A673 (cell line): ENCODE measurements around the gene COG1. TPM values are rescaled to one million over a fixed set of nuclear protein-coding genes. Genes with fewer than 3 reads are reported as not detected.
"Not testable (repeated sequence)": the region's sequence is repeated elsewhere in the genome, so short reads cannot be mapped to it uniquely, and the experiment has no call there.

Experiments
- BruUV-seq: library from RNA; stranded (reverse); fragments of 400-500 nt; replicated peaks from 2 replicates; lab custom pipeline; 2021; lab: Mats Ljungman, UMichigan
- CTCF ChIA-PET: fragments of 300-600 bp; sonication (Branson Sonifier 250); formaldehyde crosslinking; loops from one replicate; lab custom pipeline; 2022; ENCODE audit warnings: antibody characterized with exemption; lab: Charles Lee
- POLR2A ChIA-PET: fragments of 300-600 bp; sonication (Branson Sonifier 250); formaldehyde crosslinking; loops from one replicate; lab custom pipeline; 2022; ENCODE audit warnings: antibody characterized with exemption; ENCODE audit not compliant: low non-redundant PET; lab: Charles Lee
- DNase-seq: peaks from one replicate; pipeline ENCODE4 v3.0.0-alpha.2; 2015; ENCODE audit warnings: low spot score
- H3K27ac ChIP-seq: fragments of 200-600 bp; sonication (generic); 2 replicates; pipeline ENCODE4 v1.5.1; 2016; ENCODE audit warnings: mixed run types, low read depth, mild to moderate bottlenecking, mixed read lengths, antibody characterized with exemption, low read length; ENCODE audit not compliant: poor library complexity, severe bottlenecking
- H3K27me3 ChIP-seq: fragments of 200-600 bp; sonication (generic); replicated peaks from 2 replicates; pipeline ENCODE4 v1.6.1; 2017; ENCODE audit warnings: mixed run types, low read depth, mild to moderate bottlenecking, mixed read lengths, antibody characterized with exemption, low read length; ENCODE audit not compliant: insufficient read depth, poor library complexity
- H3K36me3 ChIP-seq: fragments of 200-600 bp; sonication (generic); 2 replicates; pipeline ENCODE4 v1.6.1; 2016; ENCODE audit warnings: mixed run types, mild to moderate bottlenecking, mixed read lengths, antibody characterized with exemption, low read length; ENCODE audit not compliant: insufficient read depth, poor library complexity, severe bottlenecking
- H3K4me1 ChIP-seq: fragments of 200-600 bp; sonication (generic); 2 replicates; pipeline ENCODE4 v1.6.1; 2017; ENCODE audit warnings: mixed run types, mild to moderate bottlenecking, mixed read lengths, antibody characterized with exemption, low read length; ENCODE audit not compliant: insufficient read depth, poor library complexity, severe bottlenecking
- H3K4me3 ChIP-seq: fragments of 200-600 bp; sonication (generic); 2 replicates; pipeline ENCODE4 v1.5.1; 2016; ENCODE audit warnings: low read depth, mixed run types, mild to moderate bottlenecking, mixed read lengths, low read length; ENCODE audit not compliant: poor library complexity, severe bottlenecking
- H3K9me3 ChIP-seq: fragments of 200-600 bp; sonication (generic); 2 replicates; pipeline ENCODE4 v1.6.1; 2016; ENCODE audit warnings: mixed run types, low read depth, mild to moderate bottlenecking, mixed read lengths, antibody characterized with exemption, low read length; ENCODE audit not compliant: poor library complexity, severe bottlenecking
- EZH2 ChIP-seq: fragments of 200-600 bp; sonication (generic); IDR thresholded peaks from 2 replicates; pipeline ENCODE4 v1.6.1; 2017; ENCODE audit warnings: borderline replicate concordance, low read depth, mild to moderate bottlenecking, mixed read lengths, antibody characterized with exemption, low read length; ENCODE audit not compliant: poor library complexity, severe bottlenecking
- intact Hi-C: fragments of 100-400 bp; cut with micrococcal nuclease; formaldehyde crosslinking; loops from one replicate; pipeline ENCODE4 v1.10.0; 2022; ENCODE audit not compliant: unreplicated experiment
- total RNA-seq: library from RNA; stranded (reverse); gene quantifications from 2 replicates; pipeline ENCODE4 v1.2.3, GENCODE V29; 2021
- TF ChIP-seq, protein P1 (sequence below): fragments of 300-800, 200-600 bp; sonication (generic); conservative IDR thresholded peaks from 2 replicates; pipeline ENCODE4 v1.5.1; 2017; ENCODE audit warnings: low read depth, mild to moderate bottlenecking, antibody characterized with exemption, low read length, moderate library complexity, mixed read lengths

Gene COG1
- total RNA-seq, 1 experiment from 2014 or later: 32.2 TPM

DNA sequence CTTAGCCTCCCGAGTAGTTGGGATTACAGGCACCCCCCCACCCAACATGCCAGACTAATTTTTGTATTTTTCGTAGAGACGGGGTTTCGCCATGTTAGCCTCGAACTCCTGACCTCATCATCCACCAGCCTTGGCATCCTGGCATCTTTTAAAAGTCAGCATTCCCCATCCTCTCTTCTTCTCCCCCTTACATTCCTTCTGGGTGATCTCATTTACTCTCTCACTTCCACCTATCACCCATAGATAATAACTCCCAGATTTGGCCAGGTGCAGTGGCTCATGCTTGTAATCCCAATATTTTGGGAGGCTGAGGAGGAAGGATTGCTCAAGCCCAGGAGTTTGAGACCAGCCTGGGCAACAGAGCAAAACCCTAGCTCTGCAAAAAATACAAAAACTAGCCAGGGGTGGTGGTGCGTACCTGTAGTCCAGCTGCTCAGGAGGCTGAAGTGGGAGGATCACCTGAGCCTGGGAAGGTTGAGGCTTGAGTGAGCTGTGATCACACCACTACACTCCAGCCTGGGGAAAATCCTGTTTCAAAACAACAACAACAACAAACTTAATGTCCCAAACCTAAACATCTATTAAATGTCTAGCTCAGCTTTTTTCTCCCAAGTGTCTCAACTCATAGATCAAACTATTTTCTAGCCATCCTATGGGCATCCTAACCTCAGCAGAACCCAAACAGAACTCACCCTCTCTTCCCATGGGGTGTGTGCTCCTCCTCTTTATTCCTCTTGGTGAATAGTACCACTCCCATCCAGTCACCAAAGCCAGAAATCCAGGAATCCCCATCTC lies 44.1 kb upstream of the COG1 start:
- DNase-seq: no peak
- intact Hi-C loops: no loop called here

DNA sequence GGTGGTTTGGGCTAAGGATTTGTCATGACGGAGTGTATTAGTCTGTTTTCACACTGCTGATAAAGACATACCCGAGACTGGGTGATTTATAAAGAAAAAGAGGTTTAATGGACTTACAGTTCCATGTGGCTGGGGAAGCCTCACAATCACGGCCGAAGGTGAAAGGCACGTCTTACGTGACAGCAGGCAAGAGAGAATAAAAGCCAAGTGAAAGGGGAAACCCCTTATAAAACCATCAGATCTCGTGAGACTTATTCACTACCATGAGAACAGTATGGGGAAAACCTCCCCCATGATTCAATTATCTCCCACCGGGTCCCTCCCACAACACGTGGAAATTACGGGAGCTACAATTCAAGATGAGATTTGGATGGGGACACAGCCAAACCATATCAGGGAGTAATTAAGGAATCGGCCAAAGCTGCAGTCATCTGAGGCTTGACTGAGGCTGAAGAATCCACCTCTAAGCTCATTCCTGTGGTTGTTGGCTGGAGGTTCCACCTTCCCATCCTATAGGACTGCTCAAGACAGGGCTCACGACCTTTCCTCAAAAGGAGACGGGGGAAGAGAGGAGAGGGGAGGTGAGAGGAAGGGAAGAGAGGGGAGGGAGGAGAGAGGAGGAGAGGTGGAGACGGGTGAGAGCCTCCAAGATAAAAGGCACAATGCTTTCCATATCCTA lies 42.1 kb upstream of the COG1 start:
- H3K27ac ChIP-seq, intact Hi-C loops, DNase-seq, H3K4me1 ChIP-seq, POLR2A ChIA-PET, H3K9me3 ChIP-seq, BruUV-seq, H3K4me3 ChIP-seq, H3K27me3 ChIP-seq, H3K36me3 ChIP-seq, CTCF ChIA-PET: not testable (repeated sequence)

More for the DNA sequence above, 44.1 kb upstream of the COG1 start:
- H3K4me3 ChIP-seq: no peak overlapping the region
- no peaks in the 10 kb centered on the region for H3K36me3 ChIP-seq
- no peaks in the 10 kb centered on the region for H3K27me3 ChIP-seq
- H3K4me1 ChIP-seq: no peaks in the 10 kb centered on the region
- POLR2A ChIA-PET: no interaction called here
- H3K27ac ChIP-seq: no peak overlapping the region
- TF ChIP-seq, protein P1, sequence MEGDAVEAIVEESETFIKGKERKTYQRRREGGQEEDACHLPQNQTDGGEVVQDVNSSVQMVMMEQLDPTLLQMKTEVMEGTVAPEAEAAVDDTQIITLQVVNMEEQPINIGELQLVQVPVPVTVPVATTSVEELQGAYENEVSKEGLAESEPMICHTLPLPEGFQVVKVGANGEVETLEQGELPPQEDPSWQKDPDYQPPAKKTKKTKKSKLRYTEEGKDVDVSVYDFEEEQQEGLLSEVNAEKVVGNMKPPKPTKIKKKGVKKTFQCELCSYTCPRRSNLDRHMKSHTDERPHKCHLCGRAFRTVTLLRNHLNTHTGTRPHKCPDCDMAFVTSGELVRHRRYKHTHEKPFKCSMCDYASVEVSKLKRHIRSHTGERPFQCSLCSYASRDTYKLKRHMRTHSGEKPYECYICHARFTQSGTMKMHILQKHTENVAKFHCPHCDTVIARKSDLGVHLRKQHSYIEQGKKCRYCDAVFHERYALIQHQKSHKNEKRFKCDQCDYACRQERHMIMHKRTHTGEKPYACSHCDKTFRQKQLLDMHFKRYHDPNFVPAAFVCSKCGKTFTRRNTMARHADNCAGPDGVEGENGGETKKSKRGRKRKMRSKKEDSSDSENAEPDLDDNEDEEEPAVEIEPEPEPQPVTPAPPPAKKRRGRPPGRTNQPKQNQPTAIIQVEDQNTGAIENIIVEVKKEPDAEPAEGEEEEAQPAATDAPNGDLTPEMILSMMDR: no peak
- TF ChIP-seq EZH2: no peak
- CTCF ChIA-PET: no interaction called here
- no TSS peak for BruUV-seq
- H3K9me3 ChIP-seq: no peaks in the 10 kb centered on the region

GRCh38 chr17:73151916-73152632 lies 40.8 kb upstream of the COG1 start:
- Histone ChIP-seq H3K4me1 (peaks cover 4% of the 10 kb centered on the region), H3K9me3 (no peaks in the 10 kb centered on the region), H3K4me3 (no peak overlapping the region), H3K27me3 (no peaks in the 10 kb centered on the region), H3K36me3 (no peaks in the 10 kb centered on the region), H3K27ac (no peak overlapping the region)
- BruUV-seq: no TSS peak
- intact Hi-C loops: no loop called here
- TF ChIP-seq EZH2: no peak
- TF ChIP-seq, protein P1: no peak
- POLR2A ChIA-PET: no interaction called here
- CTCF ChIA-PET: no interaction called here
- DNase-seq: peak; percentile 15
